K562 (cell line): Measurements from ENCODE around the gene OR6B2. TPM values are rescaled to one million over a fixed set of nuclear protein-coding genes. Genes with fewer than 3 reads are reported as not detected.
"Not testable (repeated sequence)": the region's sequence is repeated elsewhere in the genome, so short reads cannot be mapped to it uniquely, and the experiment has no call there.

Experiments used
- ATAC-seq: fragments of 200-7000 bp; cut with Tn5 transposase; 3 replicates; pipeline ENCODE4 v1.9.1; 2020; ENCODE audit warnings: moderate library complexity
- BruUV-seq: library from RNA; stranded (reverse); fragments of 400-500 nt; replicated peaks from 2 replicates; lab custom pipeline; 2021; lab: Mats Ljungman, UMichigan
- CTCF ChIA-PET: fragments of 300-600 bp; formaldehyde crosslinking; extraction: SDS; loops from one replicate; lab custom pipeline; 2021; ENCODE audit warnings: low intra/inter-chr PET ratio; lab: Yijun Ruan, JAX
- POLR2A ChIA-PET: fragments of 300-600, 350-650 bp; sonication (Branson Sonifier 250); formaldehyde crosslinking; extraction: SDS; loops from one replicate; lab custom pipeline; 2021; ENCODE audit warnings: antibody characterized with exemption, inconsistent platforms; lab: Yijun Ruan, JAX
- DNase-seq, 4 experiments: peaks; one replicate each; pipeline versions ENCODE4 v3.0.0 to v3.0.0-alpha.2; 2011 to 2018; ENCODE audit warnings: low spot score in 3 of 4, mixed read lengths in 3 of 4; ENCODE audit errors: extremely low read depth in 1 of 4
- FAIRE-seq: peaks from 2 replicates; lab custom pipeline; 2011; peaks lifted over from hg19 to GRCh38; lab: Jason Lieb, UNC
- H2AFZ ChIP-seq: 2 replicates; pipeline ENCODE4 v1.6.0; 2011; ENCODE audit warnings: low read depth, low read length, control low read depth, inconsistent platforms
- H3K27ac ChIP-seq: fragments of 200-600 bp; 3 replicates; pipeline ENCODE4 v1.8.0; 2011; ENCODE audit warnings: low read depth, mild to moderate bottlenecking, control low read depth, inconsistent platforms, low read length, moderate library complexity, mixed read lengths; ENCODE audit errors: extremely low read depth
- H3K27me3 ChIP-seq, 2 experiments: fragments of 300-600 bp in 1 of 2; 2 replicates in 1 of 2; 3 replicates in 1 of 2; pipeline versions ENCODE4 v1.6.0 to v1.8.0; 2011; ENCODE audit warnings: inconsistent platforms in 2 of 2, low read length in 2 of 2, mild to moderate bottlenecking in 1 of 2, mixed read lengths in 1 of 2, moderate library complexity in 1 of 2; ENCODE audit not compliant: control insufficient read depth in 2 of 2, insufficient read depth in 2 of 2
- H3K36me3 ChIP-seq: fragments of 300-600 bp; 3 replicates; pipeline ENCODE4 v1.8.0; 2011; ENCODE audit warnings: mild to moderate bottlenecking, low read length, inconsistent platforms; ENCODE audit not compliant: control insufficient read depth, insufficient read depth
- H3K4me1 ChIP-seq, 2 experiments: fragments of 200-600 bp in 1 of 2; replicated peaks in 1 of 2; 2 replicates in 1 of 2; 3 replicates in 1 of 2; pipeline versions ENCODE4 v1.5.1 to v1.8.0; 2011; ENCODE audit warnings: inconsistent platforms in 2 of 2, low read length in 2 of 2, mild to moderate bottlenecking in 1 of 2, mixed read lengths in 1 of 2, moderate library complexity in 1 of 2; ENCODE audit not compliant: control insufficient read depth in 2 of 2, insufficient read depth in 2 of 2
- H3K4me2 ChIP-seq: 2 replicates; pipeline ENCODE4 v1.6.1; 2011; ENCODE audit warnings: low read length, control low read depth, inconsistent platforms, mixed read lengths; ENCODE audit not compliant: insufficient read depth
- H3K4me3 ChIP-seq: fragments of 200-600 bp; sonication (generic), shearing (Covaris generic); 2 replicates; pipeline ENCODE4 v1.5.1; 2016; ENCODE audit warnings: control low read depth, inconsistent platforms
- H3K79me2 ChIP-seq: fragments of 200-600 bp; 3 replicates; pipeline ENCODE4 v1.8.0; 2011; ENCODE audit warnings: low read length, inconsistent platforms; ENCODE audit not compliant: control insufficient read depth, insufficient read depth
- H3K9ac ChIP-seq, 2 experiments: 2 replicates each; pipeline versions ENCODE4 v1.6.0 to v1.6.1; 2011; ENCODE audit warnings: low read depth in 2 of 2, low read length in 2 of 2, control low read depth in 1 of 2, inconsistent platforms in 1 of 2, mild to moderate bottlenecking in 1 of 2, mixed read lengths in 1 of 2; ENCODE audit not compliant: insufficient read depth in 1 of 2
- H3K9me1 ChIP-seq: one replicate; pipeline ENCODE4 v1.6.0; 2011; ENCODE audit warnings: inconsistent platforms, mild to moderate bottlenecking, low read length, moderate library complexity; ENCODE audit not compliant: control insufficient read depth, insufficient read depth
- H3K9me3 ChIP-seq: replicated peaks from 2 replicates; pipeline ENCODE4 v1.5.1; 2011; ENCODE audit warnings: low read depth, low read length, inconsistent platforms; ENCODE audit not compliant: control insufficient read depth, insufficient read depth
- H4K20me1 ChIP-seq: replicated peaks from 2 replicates; pipeline ENCODE4 v1.6.1; 2011; ENCODE audit warnings: low read length, inconsistent platforms, mixed read lengths; ENCODE audit not compliant: control insufficient read depth, insufficient read depth
- BRD4 ChIP-seq: fragments of 200-600 bp; sonication (generic); IDR thresholded peaks from 2 replicates; pipeline ENCODE4 v1.6.1; 2017; ENCODE audit warnings: inconsistent platforms
- BRF2 ChIP-seq: IDR thresholded peaks from 3 replicates; pipeline ENCODE4 v1.6.1; 2011; ENCODE audit warnings: borderline replicate concordance, mild to moderate bottlenecking; ENCODE audit not compliant: insufficient read length, insufficient read depth
- RHOXF2B ChIP-seq: fragments of 250-450 bp; sonication (Bioruptor Pico); conservative IDR thresholded peaks from 2 replicates; pipeline ENCODE4 v1.5.1; 2021
- WGBS: fragments of 100-300 bp; shearing (Covaris generic); methylation state at CpG from one replicate; pipeline ENCODE4 v1.1.6; 2016; ENCODE audit warnings: low coverage, mixed read lengths; ENCODE audit not compliant: insufficient coverage; ENCODE audit errors: missing lambda C conversion rate; 5-methylcytosine and 5-hydroxymethylcytosine counted together
- in situ Hi-C: fragments of 300-500 bp; cut with MboI; formaldehyde crosslinking; loops from 4 replicates; pipeline ENCODE4 v1.15.0; 2018; ENCODE audit warnings: inconsistent platforms, mixed read lengths
- intact Hi-C: fragments of 100-400 bp; cut with micrococcal nuclease; formaldehyde crosslinking; loops from 2 replicates; pipeline ENCODE4 v1.14.2; 2022
- polyA plus RNA-seq, 8 experiments: library from polyadenylated mRNA; depleted of rRNA in 4 of 8; stranded (reverse) in 5 of 8; unstranded in 3 of 8; fragments of >200 nt; fragmentation: Nextera tagmentation in 2 of 8; fragmentation: Illumina TruSeq in 1 of 8; extraction: Ambion mirVana in 2 of 8; extraction: Trizol in 1 of 8; gene quantifications; 2 replicates each; pipeline versions ENCODE4 v1.2.1 to v1.2.3, GENCODE V29; 2011 to 2014; ENCODE audit warnings: inconsistent platforms in 1 of 8, missing spikeins in 1 of 8
- total RNA-seq, 7 experiments: library from RNA; depleted of rRNA in 6 of 7; stranded (reverse); fragments of >200 nt in 6 of 7; fragmentation: Illumina TruSeq in 2 of 7; extraction: Trizol in 2 of 7; gene quantifications; 2 replicates each; pipeline versions ENCODE4 v1.2.1 to v1.2.3, GENCODE V29; 2011 to 2021; ENCODE audit warnings: low replicate concordance in 1 of 7

The OR6B2 gene
- total and polyA plus RNA-seq, 9 of the 15 experiments (the other 6 are each of a cell fraction or from before 2014, with no cell fraction given) = not detected

DNA sequence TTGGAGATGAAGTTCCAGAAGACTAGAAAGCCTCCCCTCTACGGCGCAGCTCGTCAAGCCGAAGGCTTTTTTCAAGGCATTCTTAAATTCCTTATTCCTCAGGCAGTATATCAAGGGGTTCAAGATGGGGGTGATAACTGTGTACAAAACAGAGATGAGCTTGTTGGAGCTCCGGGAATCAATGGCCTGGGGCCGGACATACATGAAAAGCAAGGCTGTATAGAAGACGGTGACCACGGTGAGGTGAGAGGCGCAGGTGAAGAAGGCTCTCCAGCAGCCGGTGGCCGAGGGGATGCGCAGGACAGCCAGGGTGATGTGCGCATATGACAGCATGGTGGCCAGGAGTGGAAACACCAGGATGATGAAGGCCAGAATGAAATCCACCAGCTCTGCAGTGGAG is 14.9 kb upstream of the OR6B2 start (continued):
- no peak for TF ChIP-seq RHOXF2B (CRISPR knock-in tag)
- TF ChIP-seq BRD4 = no peak
- TF ChIP-seq BRF2 = no peak
- TF ChIP-seq, all 486 proteins: peak for 0

DNA sequence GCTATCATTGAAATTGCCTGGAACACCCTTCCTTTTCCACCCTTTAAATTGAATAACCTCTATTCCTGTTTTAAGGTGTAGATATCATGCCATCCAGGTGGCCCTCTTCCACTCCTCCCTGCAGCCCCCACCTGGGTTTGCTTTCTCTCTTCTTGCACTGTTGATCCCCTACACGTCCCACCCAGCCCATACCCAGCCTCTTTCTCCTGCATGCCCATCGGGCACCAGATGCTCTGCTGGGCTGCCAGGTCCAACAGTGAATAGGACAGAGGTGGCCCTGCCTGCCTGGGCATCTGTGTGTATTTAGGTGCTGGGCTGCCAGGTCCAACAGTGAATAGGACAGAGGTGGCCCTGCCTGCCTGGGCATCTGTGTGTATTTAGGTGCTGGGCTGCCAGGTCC is 13.9 kb upstream of the OR6B2 start:
- ATAC-seq, H3K9ac ChIP-seq, BruUV-seq, intact Hi-C loops, H3K9me1 ChIP-seq, H3K79me2 ChIP-seq, DNase-seq, CTCF ChIA-PET, H3K4me2 ChIP-seq, FAIRE-seq, H2AFZ ChIP-seq, H3K36me3 ChIP-seq, in situ Hi-C loops, H3K27ac ChIP-seq, H3K4me1 ChIP-seq, POLR2A ChIA-PET, H3K9me3 ChIP-seq, H3K4me3 ChIP-seq, H4K20me1 ChIP-seq: not testable (repeated sequence)
- H3K27me3 ChIP-seq = peaks cover 14 to 55% of the 10 kb centered on the region in 2 experiments; a peak in 3 of 5 replicates
- 0% methylated on average over 1 of the region's 2 CpGs for WGBS
